Stimulated activated CD4-positive, alpha-beta T cell treated with anti-CD3 and anti-CD28 coated beads, Interleukin-4, amount 100 ng/mL, for 1 hour (primary cell): ENCODE data around the gene DNAI2.
A peak's percentile ranks its signal among the peaks of the same experiment; 100 is the strongest.

Experiments
- DNase-seq: peaks from one replicate; pipeline ENCODE4 v3.0.0-alpha.2; 2020

The DNAI2 gene

GRCh38 chr17:74309902-74310301, 35.9 kb downstream of the DNAI2 start:
- no peak for DNase-seq

GRCh38 chr17:74314877-74315276, 40.8 kb downstream of the DNAI2 start:
- no peak for DNase-seq

GRCh38 chr17:74316220-74316619, 42.2 kb downstream of the DNAI2 start:
- DNase-seq: no peak

- no peak for DNase-seq
These were observed 43.0 kb downstream of the DNAI2 start for GRCh38 chr17:74317071-74317470.

GRCh38 chr17:74318391-74318790, 44.4 kb downstream of the DNAI2 start:
- DNase-seq: no peak

- DNase-seq: no peak
These were observed 50.5 kb downstream of the DNAI2 start for GRCh38 chr17:74324521-74324920.

GRCh38 chr17:74325376-74325742, 51.3 kb downstream of the DNAI2 start:
- DNase-seq: no peak

GRCh38 chr17:74325743-74326379, 51.8 kb downstream of the DNAI2 start, which contains the start of gene KIF19:
Gene KIF19 (plus strand): TSS chr17:74326226. CDS start chr17:74326350, 124 bp downstream.
- DNase-seq: peak; percentile 51

GRCh38 chr17:74326506-74326905, 52.5 kb downstream of the DNAI2 start:
- DNase-seq: no peak

- DNase-seq: no peak
These were observed 54.5 kb downstream of the DNAI2 start for GRCh38 chr17:74328487-74328886.

- no peak for DNase-seq
These were observed 55.3 kb downstream of the DNAI2 start for GRCh38 chr17:74329378-74329777.

- DNase-seq: no peak
These were observed 56.4 kb downstream of the DNAI2 start for GRCh38 chr17:74330446-74330845.

- DNase-seq: no peak
These were observed 58.1 kb downstream of the DNAI2 start for GRCh38 chr17:74332017-74332650.

GRCh38 chr17:74332763-74333283, 58.8 kb downstream of the DNAI2 start:
- no peak for DNase-seq

GRCh38 chr17:74334393-74335039, 60.5 kb downstream of the DNAI2 start:
- DNase-seq: no peak

GRCh38 chr17:74335529-74336062, 61.6 kb downstream of the DNAI2 start:
- DNase-seq: no peak

- DNase-seq: no peak
These were observed 62.3 kb downstream of the DNAI2 start for GRCh38 chr17:74336307-74336706.

GRCh38 chr17:74337834-74338500, 63.9 kb downstream of the DNAI2 start:
- DNase-seq: no peak

GRCh38 chr17:74339537-74340195, 65.6 kb downstream of the DNAI2 start:
- DNase-seq: no peak

GRCh38 chr17:74340470-74341023, 66.5 kb downstream of the DNAI2 start:
- DNase-seq: no peak

- no peak for DNase-seq
These were observed 68.2 kb downstream of the DNAI2 start for GRCh38 chr17:74342224-74342623.

- no peak for DNase-seq
These were observed 69.1 kb downstream of the DNAI2 start for GRCh38 chr17:74343121-74343520.
